GM12878 (cell line): ENCODE results near the gene PROC.

ENCODE experiments used
- CEBPB ChIP-seq, 2 experiments: fragments of 150-350 bp in 1 of 2; IDR thresholded peaks; 2 replicates each; pipeline ENCODE4 v1.6.1; 2012 to 2014; ENCODE audit warnings: low read depth in 2 of 2, low read length in 2 of 2, borderline replicate concordance in 1 of 2, inconsistent platforms in 1 of 2
- CTCF ChIP-seq, 3 experiments: IDR thresholded peaks in 2 of 3; conservative IDR thresholded peaks in 1 of 3; 2 replicates each; pipeline ENCODE4 v1.5.1; 2011; ENCODE audit warnings: low read depth in 3 of 3, low read length in 3 of 3, mild to moderate bottlenecking in 3 of 3, control low read depth in 2 of 3, moderate library complexity in 2 of 3, inconsistent platforms in 1 of 3, mixed read lengths in 1 of 3; ENCODE audit not compliant: control insufficient read depth in 2 of 3, insufficient read depth in 1 of 3; ENCODE audit errors: extremely low read depth in 1 of 3
- ELK1 ChIP-seq: IDR thresholded peaks from 2 replicates; pipeline ENCODE4 v1.6.1; 2012; ENCODE audit warnings: low read depth, low read length, improper control_type of control experiment
- EP300 ChIP-seq, 2 experiments: fragments of 150-350 bp in 1 of 2; IDR thresholded peaks; 2 replicates each; pipeline ENCODE4 v1.6.1; 2011 to 2012; ENCODE audit warnings: low read depth in 2 of 2, low read length in 2 of 2, borderline replicate concordance in 1 of 2, improper control_type of control experiment in 1 of 2, inconsistent platforms in 1 of 2; ENCODE audit not compliant: control insufficient read depth in 1 of 2
- POLR2AphosphoS5 ChIP-seq: IDR thresholded peaks from 2 replicates; pipeline ENCODE4 v1.6.1; 2011; ENCODE audit warnings: mild to moderate bottlenecking, low read length, inconsistent platforms
- TAF1 ChIP-seq: IDR thresholded peaks from 2 replicates; pipeline ENCODE4 v1.6.1; 2011; ENCODE audit warnings: mild to moderate bottlenecking, low read depth, low read length, borderline replicate concordance
- TCF12 ChIP-seq: IDR thresholded peaks from 2 replicates; pipeline ENCODE4 v1.6.1; 2011; ENCODE audit warnings: low read depth, mild to moderate bottlenecking, low read length
- ZBTB33 ChIP-seq: fragments of 450-650 bp; IDR thresholded peaks from 2 replicates; pipeline ENCODE4 v1.6.1; 2017; ENCODE audit warnings: mild to moderate bottlenecking

GRCh38 chr2:127463155-127463991, 45.1 kb downstream of the PROC start:
- TF ChIP-seq ELK1 (no peak), TAF1 (no peak), TCF12 (no peak), CTCF (IDR thresholded peaks at IDR 0.05 in 2 of 3, conservative IDR thresholded peaks at IDR 0.05 in 1 of 3; ENCODE audit: control insufficient read depth in 2 of 3, extremely low read depth in 1 of 3, insufficient read depth in 1 of 3, low read depth in 3 of 3, low read length in 3 of 3) (no peak), ZBTB33 (no peak), CEBPB (IDR thresholded peaks at IDR 0.05; ENCODE audit: borderline replicate concordance in 1 of 2, low read depth in 2 of 2, low read length in 2 of 2) (no peak), EP300 (IDR thresholded peaks at IDR 0.05; ENCODE audit: borderline replicate concordance in 1 of 2, control insufficient read depth in 1 of 2, low read depth in 2 of 2, low read length in 2 of 2) (no peak), POLR2AphosphoS5 (no peak)
